Limb (tissue), 2 donors: ENCODE data around the gene RBM10.

ENCODE experiments used
- DNase-seq, 2 donors: peaks; one replicate each; pipeline ENCODE4 v3.0.0-alpha.2; 2016; ENCODE audit errors: extremely low spot score in 2 of 2

The RBM10 gene

DNA sequence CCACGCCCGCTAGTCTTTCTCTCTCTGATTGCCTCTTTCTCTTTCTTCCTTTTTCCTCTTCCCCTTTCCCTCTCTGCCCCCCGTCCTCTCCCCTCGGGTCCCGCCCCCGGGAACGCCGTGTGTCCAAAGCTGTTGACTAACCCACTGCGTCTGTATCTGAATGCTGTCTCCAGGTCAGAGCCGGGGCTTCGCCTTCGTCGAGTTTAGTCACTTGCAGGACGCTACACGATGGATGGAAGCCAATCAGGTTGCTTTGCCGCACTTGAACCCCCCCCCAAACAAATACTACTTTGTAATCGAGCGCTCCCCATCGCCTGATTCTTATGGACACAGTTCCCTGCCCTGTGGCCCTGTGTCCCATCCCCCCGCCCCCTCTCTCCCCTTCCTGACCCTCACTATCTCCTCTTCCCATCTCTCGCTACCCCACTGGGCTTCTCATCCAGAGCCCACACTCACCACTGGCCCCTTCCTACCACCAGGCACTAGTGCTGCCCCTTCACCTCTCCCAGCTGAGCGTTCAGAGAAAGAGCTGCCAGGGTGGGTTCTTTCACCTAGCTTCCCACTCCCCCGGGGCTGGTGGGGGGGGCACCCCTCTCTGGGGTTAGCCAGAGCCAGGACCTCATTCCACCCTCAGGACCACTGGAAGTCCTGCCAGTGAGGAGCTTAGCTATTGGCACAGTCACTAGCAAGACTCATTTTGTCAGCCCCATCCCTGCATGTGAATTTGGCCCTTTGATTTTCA is 30.0 kb downstream of the RBM10 start:
- no peak for DNase-seq

DNA sequence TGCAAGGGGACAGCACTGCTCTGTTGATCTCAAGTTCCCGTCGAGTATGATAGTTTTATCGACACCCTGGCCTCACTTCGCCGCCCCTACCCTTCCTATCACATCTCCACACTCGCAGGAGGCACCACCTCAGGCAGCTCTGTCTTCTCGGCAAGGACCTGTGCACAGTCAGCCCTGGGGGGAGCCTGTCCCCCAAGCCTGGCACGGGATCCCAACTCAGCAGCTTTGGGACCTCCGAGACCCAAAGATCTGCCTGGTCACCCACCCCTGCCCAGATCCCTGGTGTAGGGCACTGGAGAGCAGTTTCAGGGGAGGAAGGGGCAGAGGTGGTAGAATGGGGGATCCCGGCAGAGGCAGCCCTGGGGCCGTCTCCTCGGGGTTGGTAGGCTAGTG is 30.6 kb downstream of the RBM10 start:
- DNase-seq = no peak

DNA sequence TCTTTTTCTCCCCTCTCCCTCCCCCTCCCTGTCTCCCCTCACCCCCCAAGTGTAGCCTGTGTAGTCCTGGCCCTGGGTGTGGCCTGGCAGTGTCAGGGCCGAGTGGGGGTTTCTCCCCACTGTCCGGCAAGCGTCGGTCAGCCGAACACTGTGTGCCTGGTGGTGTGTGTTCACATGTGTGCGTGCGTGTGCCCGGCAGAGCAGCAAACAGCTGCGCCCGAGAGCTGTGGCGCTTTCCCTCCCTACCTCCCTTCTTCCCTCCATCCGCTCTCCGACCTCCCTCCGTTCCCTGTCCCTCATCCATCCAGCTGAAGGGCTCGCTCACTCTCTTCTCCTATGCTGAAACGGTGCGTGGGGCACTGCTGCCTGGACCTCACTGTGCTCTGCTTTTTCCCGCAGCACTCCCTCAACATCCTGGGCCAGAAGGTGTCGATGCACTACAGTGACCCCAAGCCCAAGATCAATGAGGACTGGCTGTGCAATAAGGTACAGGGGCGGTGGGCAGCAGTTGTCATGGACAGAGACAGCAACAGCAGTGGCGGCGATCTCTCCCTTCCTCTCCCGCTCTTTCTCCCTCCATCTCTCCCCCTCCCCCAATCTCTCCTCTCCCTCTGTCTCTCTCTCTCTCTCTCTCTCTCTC is 31.2 kb downstream of the RBM10 start:
- DNase-seq = no peak

DNA sequence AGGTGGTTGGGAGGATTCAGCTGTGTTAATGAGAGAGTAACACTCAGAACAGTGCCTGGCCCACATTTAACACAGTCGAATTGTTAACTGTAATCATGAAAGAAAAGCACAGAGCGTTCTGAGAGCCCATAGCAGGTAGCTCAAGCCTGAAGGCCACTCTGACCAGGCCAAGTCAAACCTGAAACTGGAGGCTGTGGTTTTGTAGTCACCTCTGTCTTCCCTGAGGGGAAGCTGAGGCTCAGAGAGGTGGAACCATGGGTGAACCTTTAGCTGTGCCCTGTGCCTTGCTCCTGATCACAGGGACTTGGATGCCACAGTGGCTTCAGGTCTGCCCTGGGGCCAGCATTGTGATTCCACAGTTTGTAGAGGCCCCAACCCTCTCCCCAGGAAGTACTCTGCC is 32.1 kb downstream of the RBM10 start:
- DNase-seq = no peak

DNA sequence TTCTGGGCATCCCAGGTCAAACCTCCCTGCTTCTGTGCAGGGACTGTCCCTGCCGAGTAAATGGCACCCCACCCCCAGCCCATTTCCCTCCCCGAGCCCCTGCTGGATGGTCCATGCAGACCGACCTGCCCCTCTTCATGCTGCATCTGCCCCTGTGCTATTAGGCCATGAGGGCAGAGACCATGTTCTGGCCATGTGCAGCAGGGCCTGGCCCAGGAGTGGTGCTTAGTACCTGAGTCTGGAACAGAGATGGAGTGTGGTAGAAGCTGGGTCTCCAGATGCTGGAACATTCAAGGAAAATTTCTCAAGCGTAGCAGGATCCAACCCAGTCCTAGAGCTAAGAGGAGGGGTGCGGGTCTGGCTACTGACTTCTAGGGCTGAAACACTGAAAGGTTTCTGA is 33.3 kb downstream of the RBM10 start:
- DNase-seq = no peak

DNA sequence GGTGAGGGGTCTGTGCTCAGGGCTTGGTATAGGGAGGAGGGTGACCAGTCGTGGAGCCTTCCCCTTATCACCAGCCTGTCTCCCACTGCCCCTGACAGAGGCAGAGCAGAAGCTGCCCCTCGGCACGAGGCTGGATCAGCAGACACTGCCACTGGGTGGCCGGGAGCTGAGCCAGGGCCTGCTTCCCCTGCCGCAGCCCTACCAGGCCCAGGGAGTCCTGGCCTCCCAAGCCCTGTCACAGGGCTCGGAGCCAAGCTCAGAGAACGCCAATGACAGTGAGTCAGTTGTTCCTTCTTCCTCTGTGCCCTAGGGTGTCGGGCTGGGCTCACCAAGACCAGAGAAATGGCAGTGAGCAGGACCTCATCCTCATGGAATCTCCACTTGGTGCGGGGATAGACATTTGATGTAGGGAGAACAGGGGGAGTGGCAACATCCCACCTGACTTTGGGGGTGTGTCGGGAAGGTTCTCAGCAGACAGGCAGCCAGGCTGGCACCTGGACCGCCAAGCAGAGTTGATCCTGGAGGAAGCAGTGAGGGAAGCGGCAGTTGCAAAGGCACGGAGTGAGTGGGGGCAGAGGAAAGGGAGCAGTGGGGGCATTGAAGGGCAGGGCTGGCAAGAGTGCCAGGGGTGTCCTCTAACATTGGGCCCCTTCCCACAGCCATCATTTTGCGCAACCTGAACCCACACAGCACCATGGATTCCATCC is 34.4 kb downstream of the RBM10 start:
- DNase-seq = no peak

DNA sequence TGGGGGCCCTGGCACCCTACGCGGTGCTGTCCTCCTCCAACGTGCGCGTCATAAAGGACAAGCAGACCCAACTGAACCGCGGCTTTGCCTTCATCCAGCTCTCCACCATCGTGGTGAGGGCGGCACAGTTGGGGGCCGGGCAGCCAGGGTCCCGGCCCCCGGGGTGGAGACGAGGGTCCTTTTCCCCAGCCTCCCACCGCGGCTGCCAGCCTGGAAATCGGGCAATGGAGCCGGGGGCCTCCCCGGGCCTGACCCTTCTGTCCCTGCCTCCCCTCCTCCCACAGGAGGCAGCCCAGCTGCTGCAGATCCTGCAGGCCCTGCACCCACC is 34.9 kb downstream of the RBM10 start:
- no peak for DNase-seq

DNA sequence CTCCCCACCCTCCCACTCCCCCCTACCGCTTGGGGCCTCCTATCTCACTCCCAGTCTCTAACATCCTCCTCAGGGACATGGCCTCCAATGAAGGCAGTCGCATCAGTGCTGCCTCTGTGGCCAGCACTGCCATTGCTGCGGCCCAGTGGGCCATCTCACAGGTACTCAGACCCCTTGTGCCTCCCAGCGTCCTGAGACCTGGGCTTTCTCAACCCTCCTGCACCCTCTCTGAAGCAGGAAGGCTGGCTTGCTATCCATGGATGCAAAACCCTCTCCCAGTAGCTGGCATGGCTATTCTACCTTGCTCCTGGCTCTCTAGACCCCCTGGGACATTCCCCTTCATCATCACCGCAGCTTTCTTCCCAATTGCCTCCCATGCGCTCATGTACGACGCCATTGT is 35.3 kb downstream of the RBM10 start:
- no peak for DNase-seq

DNA sequence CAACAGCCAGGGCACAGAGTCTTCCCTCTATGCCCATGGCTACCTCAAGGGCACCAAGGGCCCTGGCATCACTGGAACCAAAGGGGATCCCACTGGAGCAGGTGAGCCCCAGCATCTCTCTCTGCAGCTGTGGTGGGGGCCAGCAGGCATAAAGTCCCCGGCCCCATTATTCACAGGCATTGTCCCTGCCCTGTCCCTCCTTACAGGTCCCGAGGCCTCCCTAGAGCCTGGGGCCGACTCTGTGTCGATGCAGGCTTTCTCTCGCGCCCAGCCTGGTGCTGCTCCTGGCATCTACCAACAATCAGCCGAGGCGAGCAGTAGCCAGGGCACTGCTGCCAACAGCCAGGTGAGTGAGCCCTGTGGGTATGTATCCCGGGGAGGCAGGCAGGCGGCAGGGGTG is 36.3 kb downstream of the RBM10 start:
- no peak for DNase-seq

DNA sequence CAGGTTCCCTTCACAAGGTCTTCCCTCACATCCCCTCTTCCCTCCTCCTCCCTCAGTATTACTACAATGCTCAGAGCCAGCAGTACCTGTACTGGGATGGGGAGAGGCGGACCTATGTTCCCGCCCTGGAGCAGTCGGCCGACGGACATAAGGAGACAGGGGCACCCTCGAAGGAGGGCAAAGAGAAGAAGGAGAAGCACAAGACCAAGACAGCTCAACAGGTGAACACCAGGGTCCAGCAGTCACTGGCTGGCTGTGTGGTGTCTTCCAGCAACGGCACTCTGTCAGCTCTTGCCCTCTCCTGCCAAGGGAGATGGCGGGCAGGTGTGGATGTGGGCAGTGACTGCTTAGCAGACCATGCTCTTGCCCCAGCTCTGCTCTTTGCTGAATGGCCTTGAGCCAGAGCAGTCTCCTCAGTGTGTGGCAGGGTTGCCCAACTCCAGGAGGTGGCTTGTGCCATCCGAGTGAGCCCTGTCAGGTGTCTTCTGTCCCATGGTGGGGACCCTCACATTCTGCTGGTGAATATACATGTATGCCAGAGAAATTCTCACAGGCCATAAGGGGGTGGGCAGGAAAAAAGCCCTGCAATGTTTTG is 37.2 kb downstream of the RBM10 start:
- DNase-seq = no peak

DNA sequence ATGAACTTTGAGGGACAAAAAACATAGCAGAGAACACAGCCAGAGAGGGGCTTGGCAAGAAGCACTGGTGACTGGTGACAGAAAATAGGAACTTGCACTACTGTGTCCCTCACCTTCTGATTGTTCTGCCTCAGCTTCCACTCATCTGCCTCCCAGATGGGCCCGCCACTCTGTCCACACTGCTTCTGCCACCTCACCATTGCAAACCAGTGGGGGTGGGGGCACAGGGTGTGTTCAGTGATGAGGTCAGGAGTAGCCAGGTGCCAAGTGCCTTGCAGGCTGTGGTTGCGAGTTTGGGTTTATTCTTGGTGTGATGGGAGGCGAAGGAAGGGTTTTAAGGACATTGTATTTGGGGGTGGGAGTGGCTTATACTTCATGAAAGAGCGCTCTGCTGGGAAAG is 39.5 kb downstream of the RBM10 start:
- DNase-seq = no peak

DNA sequence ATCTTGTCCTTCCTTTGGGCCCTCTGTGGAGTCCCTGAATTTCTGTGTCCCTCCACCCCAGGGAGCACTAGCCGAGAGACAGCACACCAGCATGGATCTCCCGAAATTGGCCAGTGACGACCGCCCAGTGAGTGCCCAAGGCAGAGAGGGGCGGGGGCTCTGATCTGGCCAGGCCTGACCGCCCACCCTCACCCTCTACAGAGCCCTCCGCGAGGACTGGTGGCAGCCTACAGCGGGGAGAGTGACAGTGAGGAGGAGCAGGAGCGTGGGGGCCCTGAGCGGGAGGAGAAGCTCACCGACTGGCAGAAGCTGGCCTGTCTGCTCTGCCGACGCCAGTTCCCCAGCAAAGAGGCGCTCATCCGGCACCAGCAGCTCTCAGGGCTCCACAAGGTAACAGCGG is 40.2 kb downstream of the RBM10 start:
- DNase-seq = no peak

DNA sequence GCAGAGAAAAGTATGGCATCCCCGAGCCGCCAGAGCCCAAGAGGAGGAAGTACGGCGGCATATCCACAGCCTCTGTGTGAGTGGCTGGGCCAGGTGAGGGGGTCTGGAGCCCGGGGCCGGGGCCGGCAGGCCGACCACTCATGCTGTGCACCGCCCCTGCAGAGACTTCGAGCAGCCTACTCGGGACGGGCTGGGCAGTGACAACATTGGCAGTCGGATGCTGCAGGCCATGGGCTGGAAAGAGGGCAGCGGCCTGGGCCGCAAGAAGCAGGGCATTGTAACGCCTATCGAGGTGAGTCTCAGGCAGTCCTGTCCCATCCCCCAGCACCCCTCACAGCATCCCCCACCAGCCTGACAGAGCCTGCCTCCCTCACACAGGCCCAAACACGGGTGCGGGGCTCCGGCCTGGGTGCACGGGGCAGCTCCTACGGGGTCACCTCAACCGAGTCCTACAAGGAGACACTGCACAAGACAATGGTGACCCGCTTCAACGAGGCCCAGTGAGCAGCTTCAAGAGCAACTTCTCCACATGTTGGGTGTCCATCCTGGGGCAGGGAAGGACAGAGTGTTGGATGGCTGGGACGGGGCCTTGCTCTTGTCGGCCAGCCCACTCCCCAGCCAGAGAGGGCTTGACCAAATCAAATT is 41.2 kb downstream of the RBM10 start:
- DNase-seq = no peak

DNA sequence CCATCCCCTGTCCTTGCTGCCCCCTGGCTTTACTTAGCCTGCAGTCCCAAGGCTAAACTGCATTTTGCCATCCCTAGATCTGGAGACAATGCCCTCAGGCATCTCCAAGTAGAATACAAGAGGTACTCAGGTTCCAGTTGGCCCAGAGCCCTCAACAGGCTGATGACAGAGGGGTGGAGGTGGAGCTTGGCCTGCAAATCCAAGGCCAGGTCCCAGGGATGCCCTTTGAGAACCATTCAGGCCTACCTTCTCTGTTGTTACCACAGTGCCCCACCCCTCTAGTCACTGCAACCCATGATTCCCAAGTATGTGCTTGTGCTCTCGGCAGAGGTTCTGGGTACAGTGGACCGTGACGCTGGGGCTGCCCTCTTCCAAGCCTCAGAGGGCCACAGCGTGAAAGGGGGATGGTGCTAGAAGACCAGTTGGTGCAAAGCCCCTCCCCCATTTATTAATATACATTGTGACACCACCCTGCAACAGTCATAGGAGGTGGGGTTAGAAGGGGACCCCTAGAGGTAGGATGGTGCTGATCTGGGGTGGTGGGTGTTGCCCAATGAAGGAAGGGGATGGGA is 42.2 kb downstream of the RBM10 start:
- no peak for DNase-seq

DNA sequence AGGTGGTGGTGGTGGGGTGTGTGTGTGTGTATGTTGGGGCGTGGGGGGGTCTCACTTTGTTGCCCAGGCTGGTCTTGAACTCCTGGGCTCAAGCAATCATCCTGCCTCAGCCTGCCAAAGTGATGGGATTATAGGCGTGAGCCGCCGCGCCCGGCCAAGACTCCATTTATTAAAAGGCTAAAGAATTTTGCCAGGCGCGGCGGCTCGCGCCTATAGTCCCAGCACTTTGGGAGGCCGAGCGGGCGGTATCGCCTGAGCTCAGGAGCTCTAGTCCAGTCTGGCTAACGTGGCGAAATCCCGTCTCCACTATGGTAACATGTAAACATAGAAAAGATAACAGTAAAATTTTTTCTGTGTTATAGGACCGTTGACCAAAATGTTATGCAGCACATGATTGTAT is 44.9 kb downstream of the RBM10 start:
- no peak for DNase-seq

DNA sequence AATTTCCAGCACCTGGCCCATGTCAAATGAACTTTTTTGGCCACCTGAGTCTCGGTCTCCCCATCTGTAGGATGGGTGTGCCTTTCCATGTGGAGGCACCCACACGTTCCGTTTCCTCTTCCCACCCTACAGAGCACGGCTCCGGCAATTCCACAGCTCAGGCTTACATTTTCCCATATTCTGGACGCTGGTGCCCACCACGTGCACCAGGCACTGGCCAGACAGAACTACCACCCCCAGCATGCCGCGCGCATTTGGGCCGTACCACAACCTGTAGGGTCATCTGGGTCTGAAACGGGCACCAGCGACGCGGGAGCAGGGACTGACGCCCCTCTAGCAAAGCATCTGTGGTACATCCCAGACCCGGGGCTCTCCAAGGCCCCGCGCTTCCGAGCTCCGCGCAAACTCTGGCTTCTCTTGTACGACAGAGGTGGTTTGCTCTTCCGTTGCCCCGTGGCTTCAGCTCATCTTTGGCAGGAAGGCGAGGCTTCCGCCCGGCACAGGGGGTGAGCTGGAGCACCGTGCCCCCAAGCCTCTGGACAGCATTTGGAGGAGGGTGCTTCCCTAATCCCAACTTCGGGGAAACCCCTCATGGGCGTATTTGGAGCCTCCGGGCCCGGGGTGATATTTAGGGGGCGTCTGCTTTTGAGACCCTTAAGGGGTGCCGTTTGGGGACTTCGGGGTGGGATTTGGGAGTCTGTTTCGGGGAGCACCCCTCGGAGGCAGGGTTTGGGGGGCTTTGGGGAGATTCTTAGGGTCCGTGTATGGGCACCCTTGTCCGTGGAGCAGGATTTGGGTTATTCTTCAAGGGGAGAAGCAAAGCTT is 45.6 kb downstream of the RBM10 start:
- DNase-seq = peak; percentile 85 to 89

DNA sequence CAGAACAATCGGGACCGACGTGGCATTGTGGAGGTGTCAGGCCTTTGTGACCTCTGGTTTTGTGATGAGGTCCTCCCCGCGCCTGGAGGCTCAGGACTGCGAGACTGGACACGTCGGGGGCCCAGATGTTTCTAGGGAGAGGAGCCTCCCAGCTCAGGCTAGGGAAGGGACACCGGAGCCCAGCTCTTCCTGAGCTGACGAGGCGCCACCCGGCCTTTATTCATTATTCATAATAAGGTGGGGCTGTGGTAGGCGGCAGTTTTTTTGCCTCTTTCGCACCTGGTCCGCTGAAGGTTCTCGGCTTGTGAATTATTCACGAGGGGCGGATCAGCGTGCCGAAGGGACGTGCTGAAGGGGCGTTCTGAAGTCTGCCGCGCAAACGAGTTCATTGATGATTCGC is 46.3 kb downstream of the RBM10 start:
- DNase-seq = no peak

DNA sequence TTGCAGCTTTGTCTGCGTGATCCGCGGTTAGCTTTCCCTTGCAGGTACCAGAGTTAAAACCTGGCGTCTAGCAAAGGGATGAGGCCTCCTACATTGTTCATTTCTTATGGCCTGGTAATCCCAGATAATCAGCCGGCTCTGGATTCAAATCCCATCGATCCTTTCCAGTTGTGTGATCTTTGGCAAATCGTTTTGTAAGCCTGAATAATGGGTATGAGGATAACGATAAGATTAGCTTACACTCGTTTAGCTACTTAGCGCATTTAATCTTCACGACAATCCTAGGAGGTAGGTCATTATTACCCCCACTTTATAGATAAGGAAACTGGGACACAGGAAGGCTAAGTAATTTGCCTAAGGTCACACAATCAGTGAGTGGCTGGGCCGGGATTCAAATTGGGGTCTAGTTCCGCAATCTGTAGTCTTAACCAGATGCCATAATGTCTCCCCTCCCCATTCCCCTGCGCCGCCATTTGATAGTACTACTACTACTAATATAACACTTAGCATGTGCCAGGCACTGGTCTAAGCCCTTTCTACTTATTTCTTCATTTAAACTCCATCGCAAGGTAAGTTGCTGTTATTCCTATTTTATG is 46.9 kb downstream of the RBM10 start:
- no peak for DNase-seq

DNA sequence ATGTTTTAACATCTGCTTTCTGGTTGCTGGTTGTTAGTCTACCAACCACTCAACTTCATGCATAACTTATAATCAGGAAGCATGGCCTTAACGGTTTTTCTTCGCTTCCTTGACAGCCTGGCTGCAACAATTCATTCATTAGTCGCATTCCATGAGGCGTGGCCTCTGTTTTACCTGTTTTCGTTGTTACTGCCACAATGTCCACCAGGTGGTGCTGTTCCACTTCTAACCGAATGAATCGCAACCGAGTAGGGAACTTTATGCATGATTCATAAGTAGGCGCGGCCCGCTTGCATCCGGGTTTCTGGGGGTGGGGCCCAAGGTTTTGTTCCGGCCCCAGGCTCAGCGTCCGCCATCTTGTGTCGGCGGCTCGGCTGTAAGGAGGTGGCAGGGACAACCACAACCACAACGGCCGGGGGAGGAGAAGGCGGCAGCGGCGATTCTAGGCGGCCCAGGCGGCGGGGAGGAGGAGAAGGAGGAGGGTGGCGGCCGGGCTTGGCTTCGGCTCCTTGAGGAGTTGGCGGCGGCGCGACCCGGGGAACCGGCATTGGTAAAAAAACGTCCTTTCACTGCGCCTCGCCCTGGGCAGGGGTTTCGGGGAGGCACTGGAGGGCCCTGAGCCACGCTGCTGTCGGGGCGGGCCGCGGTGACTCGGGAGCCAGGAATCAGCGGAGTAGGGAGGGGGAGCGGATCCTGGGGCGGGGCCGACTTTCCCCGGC is 48.6 kb downstream of the RBM10 start, which contains the start of gene UBA1:
TSS of gene UBA1 (plus strand) at position 355 of the 719 bp plus-strand sequence. CDS start 4,974 bp downstream, outside the sequence.
- DNase-seq = peak; percentile 87 to 91
